Breast epithelium (tissue), 4 donors: ENCODE measurements around the gene CAMK2D. TPM values are rescaled to one million over a fixed set of nuclear protein-coding genes. Genes with fewer than 3 reads are reported as not detected.

Source experiments
- DNase-seq, 2 donors: peaks; one replicate each; pipeline ENCODE4 v3.0.0-alpha.2; 2019; ENCODE audit warnings: low spot score in 2 of 2
- H3K27ac ChIP-seq, 2 donors: fragments of 200-600 bp; sonication (generic) in 1 of 2; one replicate each; pipeline ENCODE4 v1.5.1; 2016 to 2019; ENCODE audit warnings: mild to moderate bottlenecking in 1 of 2
- H3K27me3 ChIP-seq, 2 donors: fragments of 200-600 bp; sonication (generic) in 1 of 2; one replicate each; pipeline versions ENCODE4 v1.5.1 to v1.6.0; 2017 to 2019; ENCODE audit warnings: control low read depth in 1 of 2, mild to moderate bottlenecking in 1 of 2
- H3K36me3 ChIP-seq: fragments of 200-600 bp; one replicate; pipeline ENCODE4 v1.5.1; 2019
- H3K4me1 ChIP-seq, 2 donors: fragments of 200-600 bp; sonication (generic); one replicate each; pipeline ENCODE4 v1.5.1; 2016 to 2019; ENCODE audit warnings: control low read depth in 1 of 2
- H3K4me3 ChIP-seq, 3 donors: fragments of 200-600 bp; sonication (generic); 1 replicate in 2 of 3; 2 replicates in 1 of 3; pipeline ENCODE4 v1.5.1; 2016 to 2019; ENCODE audit warnings: mild to moderate bottlenecking in 3 of 3, moderate library complexity in 2 of 3
- H3K9me3 ChIP-seq, 2 donors: fragments of 200-600 bp; sonication (generic) in 1 of 2; one replicate each; pipeline ENCODE4 v1.5.1; 2016 to 2019; ENCODE audit warnings: control low read depth in 1 of 2
- POLR2A ChIP-seq: fragments of 450-650 bp; IDR thresholded peaks from one replicate; pipeline ENCODE4 v1.6.1; 2016; ENCODE audit warnings: antibody characterized with exemption, mild to moderate bottlenecking, moderate library complexity
- POLR2AphosphoS5 ChIP-seq, 3 donors: sonication (generic); formaldehyde crosslinking; IDR thresholded peaks; one replicate each; pipeline ENCODE4 v1.6.1; 2017; ENCODE audit warnings: antibody characterized with exemption in 3 of 3
- intact Hi-C: fragments of 100-400 bp; cut with DNase I; formaldehyde crosslinking; loops from one replicate; pipeline ENCODE4 v1.15.1; 2023; ENCODE audit warnings: low total_unique reads
- total RNA-seq, 3 donors: library from RNA; depleted of rRNA; stranded (reverse); fragments of >200 nt; gene quantifications; one replicate each; pipeline ENCODE4 v1.1.0, GENCODE V29; 2016
- TF ChIP-seq, protein P1 (sequence below), 3 donors: fragments of 450-650 bp; IDR thresholded peaks; one replicate each; pipeline ENCODE4 v1.5.1; 2016 to 2017; ENCODE audit warnings: antibody characterized with exemption in 3 of 3, mild to moderate bottlenecking in 3 of 3, moderate library complexity in 3 of 3

Gene CAMK2D
- total RNA-seq, 3 donors from 2014 or later = 47.7 to 62.1 (median 57.7) TPM

DNA sequence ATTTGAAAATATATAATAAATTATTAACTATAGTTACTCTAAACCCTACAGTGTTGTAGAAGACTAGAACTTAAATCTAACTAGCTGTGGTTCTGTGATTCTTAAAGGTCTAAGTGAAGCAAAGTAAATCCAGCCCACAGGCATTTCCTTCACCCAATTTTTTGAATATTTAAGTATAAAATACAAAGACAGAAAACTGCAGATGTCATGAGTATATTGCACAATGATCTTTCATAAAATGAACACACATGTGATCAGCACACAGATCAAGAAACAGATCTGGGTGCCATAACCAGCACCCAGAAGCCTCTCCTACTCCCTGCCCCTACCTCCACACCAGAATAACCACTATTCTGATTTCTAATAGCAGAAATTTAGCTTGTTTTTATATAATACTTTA, 82.9 kb downstream of the CAMK2D start:
- TF ChIP-seq POLR2A (no peak), POLR2AphosphoS5 (IDR thresholded peaks at IDR 0.05) (no peak)
- TF ChIP-seq, protein P1, sequence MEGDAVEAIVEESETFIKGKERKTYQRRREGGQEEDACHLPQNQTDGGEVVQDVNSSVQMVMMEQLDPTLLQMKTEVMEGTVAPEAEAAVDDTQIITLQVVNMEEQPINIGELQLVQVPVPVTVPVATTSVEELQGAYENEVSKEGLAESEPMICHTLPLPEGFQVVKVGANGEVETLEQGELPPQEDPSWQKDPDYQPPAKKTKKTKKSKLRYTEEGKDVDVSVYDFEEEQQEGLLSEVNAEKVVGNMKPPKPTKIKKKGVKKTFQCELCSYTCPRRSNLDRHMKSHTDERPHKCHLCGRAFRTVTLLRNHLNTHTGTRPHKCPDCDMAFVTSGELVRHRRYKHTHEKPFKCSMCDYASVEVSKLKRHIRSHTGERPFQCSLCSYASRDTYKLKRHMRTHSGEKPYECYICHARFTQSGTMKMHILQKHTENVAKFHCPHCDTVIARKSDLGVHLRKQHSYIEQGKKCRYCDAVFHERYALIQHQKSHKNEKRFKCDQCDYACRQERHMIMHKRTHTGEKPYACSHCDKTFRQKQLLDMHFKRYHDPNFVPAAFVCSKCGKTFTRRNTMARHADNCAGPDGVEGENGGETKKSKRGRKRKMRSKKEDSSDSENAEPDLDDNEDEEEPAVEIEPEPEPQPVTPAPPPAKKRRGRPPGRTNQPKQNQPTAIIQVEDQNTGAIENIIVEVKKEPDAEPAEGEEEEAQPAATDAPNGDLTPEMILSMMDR (IDR thresholded peaks at IDR 0.05) = no peak
- H3K9me3 ChIP-seq = no peaks in the 10 kb centered on the region
- peaks cover 0 to 6% of the 10 kb centered on the region in 2 donors for H3K4me1 ChIP-seq
- no peak overlapping the region for H3K27ac ChIP-seq
- H3K36me3 ChIP-seq = no peaks in the 10 kb centered on the region
- no peaks in the 10 kb centered on the region for H3K27me3 ChIP-seq
- intact Hi-C loops = no loop called here
- DNase-seq = no peak
- H3K4me3 ChIP-seq = no peak overlapping the region

DNA sequence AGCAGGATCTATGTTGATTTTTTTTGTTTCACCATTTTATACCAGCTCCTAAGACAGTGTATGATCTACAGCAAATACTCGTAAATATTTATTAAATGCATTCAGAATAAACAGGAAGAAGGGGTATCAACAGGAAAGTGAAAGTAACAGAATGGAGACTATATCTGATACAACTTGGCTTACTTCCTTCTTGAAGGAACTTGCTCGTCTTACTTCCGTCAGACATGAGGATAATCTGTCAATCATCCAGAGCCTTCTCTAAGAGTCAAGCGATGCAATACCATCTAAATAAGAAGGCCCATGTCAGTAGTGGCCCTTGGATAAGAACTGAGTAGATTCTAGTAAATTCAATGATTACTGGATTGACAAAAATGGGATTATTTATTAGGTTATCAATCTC, 84.2 kb downstream of the CAMK2D start:
- Histone ChIP-seq H3K4me1 (peaks cover 4 to 11% of the 10 kb centered on the region in 2 donors), H3K4me3 (no peak overlapping the region), H3K27ac (no peak overlapping the region), H3K9me3 (no peaks in the 10 kb centered on the region), H3K36me3 (no peaks in the 10 kb centered on the region), H3K27me3 (no peaks in the 10 kb centered on the region)
- intact Hi-C loops = no loop called here
- no peak for DNase-seq
- no peak for TF ChIP-seq POLR2AphosphoS5 (IDR thresholded peaks at IDR 0.05)
- TF ChIP-seq, protein P1 (IDR thresholded peaks at IDR 0.05) = no peak
- no peak for TF ChIP-seq POLR2A

DNA sequence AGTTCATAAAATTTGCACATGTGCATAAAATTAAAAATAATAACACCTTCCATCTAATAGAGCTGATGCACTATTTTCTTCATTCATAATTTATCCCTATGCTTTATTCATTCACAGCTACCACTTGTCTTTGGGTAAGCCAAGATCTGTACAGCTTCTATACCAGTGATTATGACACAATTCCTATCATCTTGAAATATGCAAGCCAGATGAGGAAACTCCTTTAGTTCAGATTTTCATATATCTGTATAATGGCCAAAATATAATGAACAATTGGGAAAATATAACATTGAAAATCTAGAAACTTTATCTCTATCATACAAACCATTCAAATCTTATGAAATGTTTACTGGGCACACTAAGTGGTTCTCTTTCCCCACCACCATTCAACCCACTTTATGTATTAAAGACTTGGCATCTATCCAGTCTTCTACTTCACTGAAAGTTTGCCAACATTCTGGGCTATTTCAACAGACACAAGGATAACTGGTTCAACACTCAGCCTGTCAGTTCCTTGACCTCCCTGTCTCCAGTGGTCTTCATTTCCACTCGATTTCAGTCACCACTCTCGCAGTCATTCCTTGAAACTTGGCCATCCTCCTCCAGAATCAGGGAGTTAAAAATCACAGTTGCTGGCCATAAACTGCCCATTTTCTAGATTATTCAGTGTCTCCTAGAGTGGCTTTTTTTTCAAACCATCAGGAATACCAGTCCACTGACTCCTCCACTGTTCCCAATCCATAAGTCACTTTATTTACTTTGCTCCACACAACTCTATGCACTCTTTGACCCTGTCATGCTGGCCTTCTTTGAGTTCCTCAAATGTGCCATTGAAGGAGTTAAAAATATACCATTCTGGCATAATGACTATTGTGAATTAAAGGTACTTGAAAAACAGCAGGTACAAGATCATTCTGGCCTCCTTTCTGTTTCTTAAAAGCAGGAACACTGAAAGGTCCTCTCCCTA, 85.5 kb downstream of the CAMK2D start:
- no peak for DNase-seq
- peaks cover 4 to 11% of the 10 kb centered on the region in 2 donors for H3K4me1 ChIP-seq
- no peak overlapping the region for H3K4me3 ChIP-seq
- H3K27ac ChIP-seq = no peak overlapping the region
- TF ChIP-seq POLR2A = no peak
- TF ChIP-seq, protein P1 (IDR thresholded peaks at IDR 0.05) = no peak
- no peak for TF ChIP-seq POLR2AphosphoS5 (IDR thresholded peaks at IDR 0.05)
- H3K9me3 ChIP-seq = no peaks in the 10 kb centered on the region
- H3K27me3 ChIP-seq = no peaks in the 10 kb centered on the region
- intact Hi-C loops = no loop called here
- no peaks in the 10 kb centered on the region for H3K36me3 ChIP-seq

DNA sequence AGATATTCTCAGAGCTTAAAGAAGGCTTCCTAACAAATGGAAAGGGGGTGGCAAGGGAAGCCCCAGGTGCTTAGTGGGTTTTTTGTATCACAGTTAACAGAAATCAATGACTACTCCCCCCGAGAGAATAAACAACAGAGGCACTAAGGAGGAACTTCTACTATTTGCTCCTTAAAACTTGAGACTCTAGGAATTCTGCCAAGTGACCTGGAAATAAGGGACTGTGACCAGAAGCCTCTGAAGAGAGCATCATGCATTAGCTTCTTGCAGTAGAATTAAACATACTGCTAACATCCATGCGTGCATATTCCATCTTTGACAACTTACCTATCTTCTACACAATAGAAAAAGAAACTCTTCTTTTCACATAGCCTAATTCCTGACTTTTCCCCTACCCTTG, 86.8 kb downstream of the CAMK2D start:
- Histone ChIP-seq H3K4me3 (no peak overlapping the region), H3K27ac (no peak overlapping the region), H3K27me3 (no peaks in the 10 kb centered on the region), H3K4me1 (peaks cover 4 to 11% of the 10 kb centered on the region in 2 donors), H3K36me3 (no peaks in the 10 kb centered on the region), H3K9me3 (no peaks in the 10 kb centered on the region)
- TF ChIP-seq POLR2A (no peak), POLR2AphosphoS5 (IDR thresholded peaks at IDR 0.05) (no peak)
- TF ChIP-seq, protein P1 (IDR thresholded peaks at IDR 0.05) = no peak
- DNase-seq = no peak
- intact Hi-C loops = no loop called here

DNA sequence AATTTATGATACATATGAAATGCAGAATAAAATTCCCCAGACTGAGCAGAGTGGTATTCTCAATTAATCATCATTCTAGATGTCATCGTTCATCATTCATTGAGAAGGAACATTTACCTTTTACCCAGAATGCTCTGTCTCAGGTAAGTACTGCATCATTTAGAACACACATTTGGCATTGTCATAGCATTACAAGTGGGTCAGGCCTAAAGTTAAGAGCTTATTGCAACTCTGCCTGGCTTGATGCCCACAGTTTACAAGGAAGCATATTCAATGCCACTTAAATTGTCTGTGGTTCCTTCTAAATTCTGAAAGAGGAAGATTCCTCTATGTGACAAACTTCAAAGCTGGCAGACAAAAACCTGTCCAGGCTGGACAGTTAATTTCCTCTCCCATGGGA, 87.3 kb downstream of the CAMK2D start:
- DNase-seq = no peak
- no peaks in the 10 kb centered on the region for H3K36me3 ChIP-seq
- TF ChIP-seq POLR2AphosphoS5 (IDR thresholded peaks at IDR 0.05) (no peak), POLR2A (no peak)
- TF ChIP-seq, protein P1 (IDR thresholded peaks at IDR 0.05) = no peak
- no peaks in the 10 kb centered on the region for H3K9me3 ChIP-seq
- no peak overlapping the region for H3K4me3 ChIP-seq
- H3K27me3 ChIP-seq = no peaks in the 10 kb centered on the region
- H3K27ac ChIP-seq = no peak overlapping the region
- intact Hi-C loops = no loop called here
- peaks cover 4 to 11% of the 10 kb centered on the region in 2 donors for H3K4me1 ChIP-seq
